HL-60 (cell line): ENCODE results near the gene MBTPS1.

Experiments
- DNase-seq, 2 experiments: peaks; one replicate each; pipeline ENCODE4 v3.0.0-alpha.2; 2010 to 2020; ENCODE audit warnings: low read depth in 1 of 2, low spot score in 1 of 2
- H3K27ac ChIP-seq: fragments of 250-450 bp; sonication (Bioruptor Pico); replicated peaks from 2 replicates; pipeline ENCODE4 v1.5.1; 2020; ENCODE audit warnings: mild to moderate bottlenecking, moderate library complexity
- H3K27me3 ChIP-seq: fragments of 250-450 bp; sonication (Bioruptor Pico); 2 replicates; pipeline ENCODE4 v1.5.1; 2021; ENCODE audit warnings: mild to moderate bottlenecking, moderate library complexity; ENCODE audit not compliant: insufficient read depth, poor library complexity, severe bottlenecking
- H3K4me3 ChIP-seq: replicated peaks from 2 replicates; pipeline ENCODE4 v1.5.1; 2011; ENCODE audit warnings: mild to moderate bottlenecking, control low read depth, low read length; ENCODE audit not compliant: insufficient read depth
- GABPA ChIP-seq: IDR thresholded peaks from 2 replicates; pipeline ENCODE4 v1.6.1; 2012; ENCODE audit warnings: low read depth
- POLR2AphosphoS5 ChIP-seq: IDR thresholded peaks from 2 replicates; pipeline ENCODE4 v1.6.1; 2012; ENCODE audit warnings: low read depth
- SPI1 ChIP-seq: IDR thresholded peaks from 2 replicates; pipeline ENCODE4 v1.6.1; 2012; ENCODE audit warnings: low read depth, mild to moderate bottlenecking, borderline replicate concordance
- TF ChIP-seq, protein P1 (sequence below): IDR thresholded peaks from 2 replicates; pipeline ENCODE4 v1.6.1; 2012; ENCODE audit warnings: low read depth; ENCODE audit not compliant: insufficient replicate concordance
- TF ChIP-seq, protein P2 (sequence below): IDR thresholded peaks from one replicate; pipeline ENCODE4 v1.5.1; 2011; ENCODE audit warnings: low read length, control low read depth, inconsistent platforms; ENCODE audit not compliant: insufficient read depth

MBTPS1 gene

DNA sequence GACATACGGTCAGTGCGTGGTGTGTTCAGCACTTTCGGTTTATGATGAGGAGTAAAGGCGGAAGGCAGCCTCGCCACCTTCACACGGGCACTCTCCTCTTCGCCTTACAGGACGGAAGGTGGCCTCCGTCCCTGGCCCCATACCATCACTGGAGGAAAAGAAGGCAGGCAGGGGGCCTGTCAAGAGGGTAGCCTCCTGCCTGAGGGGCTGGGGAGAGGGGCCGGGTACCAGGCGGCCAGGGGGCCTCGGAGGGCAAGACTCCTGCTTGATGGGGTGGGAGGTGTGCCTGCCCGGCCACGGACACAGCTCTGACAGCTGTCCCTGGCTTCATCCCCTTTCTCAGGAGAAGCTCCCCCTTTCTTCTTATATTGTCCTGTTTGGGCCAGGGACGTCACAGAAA is 58.5 kb downstream of the MBTPS1 start:
- Histone ChIP-seq H3K27ac (no peak overlapping the region), H3K4me3 (no peak overlapping the region), H3K27me3 (no peaks in the 10 kb centered on the region)
- TF ChIP-seq GABPA = no peak
- no peak for TF ChIP-seq SPI1
- no peak for TF ChIP-seq POLR2AphosphoS5
- TF ChIP-seq, protein P1, sequence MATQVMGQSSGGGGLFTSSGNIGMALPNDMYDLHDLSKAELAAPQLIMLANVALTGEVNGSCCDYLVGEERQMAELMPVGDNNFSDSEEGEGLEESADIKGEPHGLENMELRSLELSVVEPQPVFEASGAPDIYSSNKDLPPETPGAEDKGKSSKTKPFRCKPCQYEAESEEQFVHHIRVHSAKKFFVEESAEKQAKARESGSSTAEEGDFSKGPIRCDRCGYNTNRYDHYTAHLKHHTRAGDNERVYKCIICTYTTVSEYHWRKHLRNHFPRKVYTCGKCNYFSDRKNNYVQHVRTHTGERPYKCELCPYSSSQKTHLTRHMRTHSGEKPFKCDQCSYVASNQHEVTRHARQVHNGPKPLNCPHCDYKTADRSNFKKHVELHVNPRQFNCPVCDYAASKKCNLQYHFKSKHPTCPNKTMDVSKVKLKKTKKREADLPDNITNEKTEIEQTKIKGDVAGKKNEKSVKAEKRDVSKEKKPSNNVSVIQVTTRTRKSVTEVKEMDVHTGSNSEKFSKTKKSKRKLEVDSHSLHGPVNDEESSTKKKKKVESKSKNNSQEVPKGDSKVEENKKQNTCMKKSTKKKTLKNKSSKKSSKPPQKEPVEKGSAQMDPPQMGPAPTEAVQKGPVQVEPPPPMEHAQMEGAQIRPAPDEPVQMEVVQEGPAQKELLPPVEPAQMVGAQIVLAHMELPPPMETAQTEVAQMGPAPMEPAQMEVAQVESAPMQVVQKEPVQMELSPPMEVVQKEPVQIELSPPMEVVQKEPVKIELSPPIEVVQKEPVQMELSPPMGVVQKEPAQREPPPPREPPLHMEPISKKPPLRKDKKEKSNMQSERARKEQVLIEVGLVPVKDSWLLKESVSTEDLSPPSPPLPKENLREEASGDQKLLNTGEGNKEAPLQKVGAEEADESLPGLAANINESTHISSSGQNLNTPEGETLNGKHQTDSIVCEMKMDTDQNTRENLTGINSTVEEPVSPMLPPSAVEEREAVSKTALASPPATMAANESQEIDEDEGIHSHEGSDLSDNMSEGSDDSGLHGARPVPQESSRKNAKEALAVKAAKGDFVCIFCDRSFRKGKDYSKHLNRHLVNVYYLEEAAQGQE = no peak
- TF ChIP-seq, protein P2, sequence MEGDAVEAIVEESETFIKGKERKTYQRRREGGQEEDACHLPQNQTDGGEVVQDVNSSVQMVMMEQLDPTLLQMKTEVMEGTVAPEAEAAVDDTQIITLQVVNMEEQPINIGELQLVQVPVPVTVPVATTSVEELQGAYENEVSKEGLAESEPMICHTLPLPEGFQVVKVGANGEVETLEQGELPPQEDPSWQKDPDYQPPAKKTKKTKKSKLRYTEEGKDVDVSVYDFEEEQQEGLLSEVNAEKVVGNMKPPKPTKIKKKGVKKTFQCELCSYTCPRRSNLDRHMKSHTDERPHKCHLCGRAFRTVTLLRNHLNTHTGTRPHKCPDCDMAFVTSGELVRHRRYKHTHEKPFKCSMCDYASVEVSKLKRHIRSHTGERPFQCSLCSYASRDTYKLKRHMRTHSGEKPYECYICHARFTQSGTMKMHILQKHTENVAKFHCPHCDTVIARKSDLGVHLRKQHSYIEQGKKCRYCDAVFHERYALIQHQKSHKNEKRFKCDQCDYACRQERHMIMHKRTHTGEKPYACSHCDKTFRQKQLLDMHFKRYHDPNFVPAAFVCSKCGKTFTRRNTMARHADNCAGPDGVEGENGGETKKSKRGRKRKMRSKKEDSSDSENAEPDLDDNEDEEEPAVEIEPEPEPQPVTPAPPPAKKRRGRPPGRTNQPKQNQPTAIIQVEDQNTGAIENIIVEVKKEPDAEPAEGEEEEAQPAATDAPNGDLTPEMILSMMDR = no peak
- no peak for DNase-seq

DNA sequence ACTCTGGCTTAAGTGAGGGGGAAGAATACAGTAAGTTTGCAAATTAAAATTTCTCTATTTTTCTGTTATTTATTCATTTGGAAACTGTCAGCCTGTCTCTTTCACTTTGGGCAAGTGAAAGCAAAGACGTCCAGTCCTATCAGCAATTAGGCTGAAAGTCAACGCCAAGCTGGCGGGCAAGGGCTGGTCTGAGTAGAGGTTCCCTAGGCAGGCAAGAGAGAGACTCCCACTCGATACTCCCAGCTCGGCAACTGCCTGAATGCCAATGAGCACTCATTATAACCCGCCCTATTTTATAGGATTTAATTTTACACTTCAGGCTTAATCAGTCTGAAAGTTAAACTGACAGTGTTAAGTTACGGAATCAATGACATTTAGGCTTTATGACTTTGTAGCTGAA is 59.8 kb downstream of the MBTPS1 start:
- H3K27ac ChIP-seq = no peak overlapping the region
- TF ChIP-seq GABPA = no peak
- no peak for TF ChIP-seq POLR2AphosphoS5
- TF ChIP-seq, protein P2 = no peak
- no peak for TF ChIP-seq SPI1
- TF ChIP-seq, protein P1 = no peak
- H3K4me3 ChIP-seq = no peak overlapping the region
- DNase-seq = no peak
- H3K27me3 ChIP-seq = no peaks in the 10 kb centered on the region

DNA sequence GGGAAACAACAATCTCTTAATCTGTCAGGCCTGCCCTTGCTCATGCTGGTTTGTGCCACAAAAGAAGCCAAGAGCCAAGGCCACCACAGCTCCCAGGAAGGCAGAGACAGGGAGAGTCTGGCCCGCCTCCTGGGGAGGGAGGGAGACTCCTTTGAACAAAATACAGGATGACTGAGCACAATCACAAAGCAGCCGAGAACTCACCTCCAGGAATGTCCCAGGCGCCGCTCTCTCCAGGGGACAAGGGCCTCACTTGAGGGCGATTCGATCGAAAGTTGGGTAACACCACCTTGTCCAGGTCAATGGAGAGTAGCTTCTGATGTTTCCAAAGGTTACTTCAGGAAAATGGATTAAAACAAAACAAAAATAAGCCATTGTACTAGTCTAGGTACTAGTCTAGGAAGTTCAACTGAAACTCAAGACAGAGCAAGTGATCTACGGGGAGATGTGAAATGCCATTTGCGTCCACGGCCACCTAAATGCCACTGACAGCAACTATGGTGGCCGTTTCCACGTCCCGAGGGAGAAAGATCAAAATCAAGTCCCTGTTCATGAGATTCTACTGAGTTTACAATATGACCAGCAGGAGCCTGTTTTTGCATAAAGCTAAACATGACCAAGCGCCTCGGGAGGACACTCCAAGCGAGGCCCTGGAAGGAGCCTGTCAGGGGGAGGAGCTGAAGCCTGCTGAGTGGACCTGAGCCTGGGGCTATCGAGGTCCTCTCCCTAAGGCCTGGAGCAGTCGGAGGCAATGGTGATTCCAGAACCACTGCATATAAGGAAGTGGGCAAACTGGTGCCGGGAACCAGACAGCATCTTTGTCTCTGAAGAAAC is 60.7 kb downstream of the MBTPS1 start:
- H3K27ac ChIP-seq = no peak overlapping the region
- TF ChIP-seq POLR2AphosphoS5 (no peak), GABPA (no peak), SPI1 (no peak)
- TF ChIP-seq, protein P2 = no peak
- TF ChIP-seq, protein P1 = no peak
- H3K27me3 ChIP-seq = no peaks in the 10 kb centered on the region
- no peak for DNase-seq
- no peak overlapping the region for H3K4me3 ChIP-seq
